Panc1 (cell line): Measurements from ENCODE around the gene TXLNA. TPM values are rescaled to one million over a fixed set of nuclear protein-coding genes. Genes with fewer than 3 reads are reported as not detected.
A peak's percentile ranks its signal among the peaks of the same experiment; 100 is the strongest.

ENCODE experiments used
- ATAC-seq: fragments of 200-7000 bp; cut with Tn5 transposase; 2 replicates; pipeline ENCODE4 v1.9.1; 2020; ENCODE audit warnings: mild to moderate bottlenecking, moderate library complexity
- BruUV-seq: library from RNA; stranded (reverse); fragments of 400-500 nt; replicated peaks from 2 replicates; lab custom pipeline; 2021; lab: Mats Ljungman, UMichigan
- CTCF ChIA-PET: fragments of 300-600 bp; sonication (Branson Sonifier 250); formaldehyde crosslinking; loops from one replicate; lab custom pipeline; 2022; ENCODE audit warnings: antibody characterized with exemption; lab: Charles Lee
- POLR2A ChIA-PET: fragments of 300-600 bp; sonication (Branson Sonifier 250); formaldehyde crosslinking; loops from one replicate; lab custom pipeline; 2022; ENCODE audit warnings: antibody characterized with exemption; lab: Charles Lee
- DNase-seq: peaks from one replicate; pipeline ENCODE4 v3.0.0-alpha.2; 2010; ENCODE audit warnings: low read depth, low spot score
- H3K27ac ChIP-seq: 2 replicates; pipeline ENCODE4 v1.5.1; 2011; ENCODE audit warnings: mild to moderate bottlenecking, low read length, inconsistent platforms
- H3K27me3 ChIP-seq: fragments of 200-500 bp; sonication (Bioruptor generic); 2 replicates; pipeline ENCODE4 v1.6.0; 2014; ENCODE audit warnings: low read length, inconsistent platforms; ENCODE audit not compliant: control insufficient read depth, insufficient read depth
- H3K36me3 ChIP-seq: fragments of 200-500 bp; sonication (Bioruptor generic); 2 replicates; pipeline ENCODE4 v1.5.1; 2014; ENCODE audit warnings: inconsistent platforms, mild to moderate bottlenecking, low read length, moderate library complexity; ENCODE audit not compliant: control insufficient read depth, insufficient read depth
- H3K4me1 ChIP-seq: 2 replicates; pipeline ENCODE4 v1.5.1; 2011; ENCODE audit warnings: inconsistent platforms, mild to moderate bottlenecking, low read length, moderate library complexity; ENCODE audit not compliant: control insufficient read depth, insufficient read depth
- H3K4me3 ChIP-seq, 2 experiments: 2 replicates each; pipeline ENCODE4 v1.5.1; 2011 to 2012; ENCODE audit warnings: low read depth in 2 of 2, low read length in 2 of 2, mild to moderate bottlenecking in 2 of 2, inconsistent platforms in 1 of 2, moderate library complexity in 1 of 2
- H3K9me3 ChIP-seq: fragments of 200-500 bp; sonication (Bioruptor generic); 2 replicates; pipeline ENCODE4 v1.5.1; 2014; ENCODE audit warnings: low read depth, mild to moderate bottlenecking, inconsistent platforms, low read length, moderate library complexity; ENCODE audit not compliant: control insufficient read depth, insufficient read depth
- POLR2AphosphoS5 ChIP-seq: IDR thresholded peaks from 2 replicates; pipeline ENCODE4 v1.6.1; 2012; ENCODE audit warnings: mild to moderate bottlenecking, low read depth, low read length, moderate library complexity
- SIN3A ChIP-seq: IDR thresholded peaks from 2 replicates; pipeline ENCODE4 v1.6.1; 2012; ENCODE audit warnings: low read depth, mild to moderate bottlenecking, low read length, moderate library complexity, borderline replicate concordance; ENCODE audit not compliant: insufficient read depth
- TCF7L2 ChIP-seq: IDR thresholded peaks from 2 replicates; pipeline ENCODE4 v1.6.1; 2011; ENCODE audit warnings: mild to moderate bottlenecking, low read depth, low read length, inconsistent platforms
- in situ Hi-C: cut with HindIII; loops from 2 replicates; pipeline ENCODE4 v1.10.0; 2016; ENCODE audit warnings: low sequenced_read_pairs, low pct_unique_long_range_greater_than_20kb
- intact Hi-C: fragments of 100-400 bp; cut with micrococcal nuclease; formaldehyde crosslinking; loops from one replicate; pipeline ENCODE4 v1.10.0; 2022; ENCODE audit not compliant: unreplicated experiment
- total RNA-seq: library from RNA; stranded (reverse); gene quantifications from one replicate; pipeline ENCODE4 v1.2.1, GENCODE V29; 2021; ENCODE audit not compliant: unreplicated experiment
- TF ChIP-seq, protein P1 (sequence below), 2 experiments: IDR thresholded peaks; 2 replicates each; pipeline ENCODE4 v1.6.1; 2011 to 2012; ENCODE audit warnings: low read depth in 2 of 2, control low read depth in 1 of 2, low read length in 1 of 2, mild to moderate bottlenecking in 1 of 2, moderate library complexity in 1 of 2; ENCODE audit not compliant: insufficient read depth in 1 of 2
- TF ChIP-seq, protein P2 (sequence below): fragments of 450-650 bp; IDR thresholded peaks from 2 replicates; pipeline ENCODE4 v1.5.1; 2017; ENCODE audit warnings: mild to moderate bottlenecking

Gene TXLNA
- total RNA-seq, 1 experiment from 2014 or later, result 115 TPM

DNA sequence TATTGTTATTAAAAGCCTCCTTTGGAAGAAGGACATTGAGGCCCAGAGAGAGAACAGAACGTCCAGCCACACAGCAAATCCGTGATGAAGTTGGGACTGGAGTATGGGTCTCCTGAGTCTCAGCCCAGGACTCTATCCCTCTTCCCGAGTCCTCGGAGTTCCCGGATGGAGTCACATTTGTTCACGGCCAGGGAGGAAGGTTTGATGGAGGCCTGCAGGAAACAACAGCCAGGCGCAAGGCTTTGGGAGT is 357 bp upstream of the TXLNA start:
- Histone ChIP-seq H3K4me1 (peaks cover 29% of the 10 kb centered on the region), H3K27me3 (no peaks in the 10 kb centered on the region), H3K9me3 (no peaks in the 10 kb centered on the region), H3K36me3 (no peaks in the 10 kb centered on the region), H3K27ac (peak overlapping the region; percentile 97), H3K4me3 (peak overlapping the region; percentile 77 to 93)
- intact Hi-C loops, result no loop called here
- DNase-seq, result no peak
- in situ Hi-C loops, result no loop called here
- ChIA-PET CTCF (no interaction called here), POLR2A (interaction anchor here (0.6 to 1.2 kb wide), 3 partner anchors 18 to 70 kb away, joined by 3 to 8 read pairs (median 5); no protein-coding TSS in a partner anchor)
- BruUV-seq, result no TSS peak
- TF ChIP-seq, protein P1, sequence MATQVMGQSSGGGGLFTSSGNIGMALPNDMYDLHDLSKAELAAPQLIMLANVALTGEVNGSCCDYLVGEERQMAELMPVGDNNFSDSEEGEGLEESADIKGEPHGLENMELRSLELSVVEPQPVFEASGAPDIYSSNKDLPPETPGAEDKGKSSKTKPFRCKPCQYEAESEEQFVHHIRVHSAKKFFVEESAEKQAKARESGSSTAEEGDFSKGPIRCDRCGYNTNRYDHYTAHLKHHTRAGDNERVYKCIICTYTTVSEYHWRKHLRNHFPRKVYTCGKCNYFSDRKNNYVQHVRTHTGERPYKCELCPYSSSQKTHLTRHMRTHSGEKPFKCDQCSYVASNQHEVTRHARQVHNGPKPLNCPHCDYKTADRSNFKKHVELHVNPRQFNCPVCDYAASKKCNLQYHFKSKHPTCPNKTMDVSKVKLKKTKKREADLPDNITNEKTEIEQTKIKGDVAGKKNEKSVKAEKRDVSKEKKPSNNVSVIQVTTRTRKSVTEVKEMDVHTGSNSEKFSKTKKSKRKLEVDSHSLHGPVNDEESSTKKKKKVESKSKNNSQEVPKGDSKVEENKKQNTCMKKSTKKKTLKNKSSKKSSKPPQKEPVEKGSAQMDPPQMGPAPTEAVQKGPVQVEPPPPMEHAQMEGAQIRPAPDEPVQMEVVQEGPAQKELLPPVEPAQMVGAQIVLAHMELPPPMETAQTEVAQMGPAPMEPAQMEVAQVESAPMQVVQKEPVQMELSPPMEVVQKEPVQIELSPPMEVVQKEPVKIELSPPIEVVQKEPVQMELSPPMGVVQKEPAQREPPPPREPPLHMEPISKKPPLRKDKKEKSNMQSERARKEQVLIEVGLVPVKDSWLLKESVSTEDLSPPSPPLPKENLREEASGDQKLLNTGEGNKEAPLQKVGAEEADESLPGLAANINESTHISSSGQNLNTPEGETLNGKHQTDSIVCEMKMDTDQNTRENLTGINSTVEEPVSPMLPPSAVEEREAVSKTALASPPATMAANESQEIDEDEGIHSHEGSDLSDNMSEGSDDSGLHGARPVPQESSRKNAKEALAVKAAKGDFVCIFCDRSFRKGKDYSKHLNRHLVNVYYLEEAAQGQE (IDR thresholded peaks at IDR 0.05; ENCODE audit: insufficient read depth in 1 of 2, low read depth in 2 of 2, low read length in 1 of 2), result no peak
- TF ChIP-seq TCF7L2 (no peak), POLR2AphosphoS5 (no peak), SIN3A (no peak)
- TF ChIP-seq, protein P2, sequence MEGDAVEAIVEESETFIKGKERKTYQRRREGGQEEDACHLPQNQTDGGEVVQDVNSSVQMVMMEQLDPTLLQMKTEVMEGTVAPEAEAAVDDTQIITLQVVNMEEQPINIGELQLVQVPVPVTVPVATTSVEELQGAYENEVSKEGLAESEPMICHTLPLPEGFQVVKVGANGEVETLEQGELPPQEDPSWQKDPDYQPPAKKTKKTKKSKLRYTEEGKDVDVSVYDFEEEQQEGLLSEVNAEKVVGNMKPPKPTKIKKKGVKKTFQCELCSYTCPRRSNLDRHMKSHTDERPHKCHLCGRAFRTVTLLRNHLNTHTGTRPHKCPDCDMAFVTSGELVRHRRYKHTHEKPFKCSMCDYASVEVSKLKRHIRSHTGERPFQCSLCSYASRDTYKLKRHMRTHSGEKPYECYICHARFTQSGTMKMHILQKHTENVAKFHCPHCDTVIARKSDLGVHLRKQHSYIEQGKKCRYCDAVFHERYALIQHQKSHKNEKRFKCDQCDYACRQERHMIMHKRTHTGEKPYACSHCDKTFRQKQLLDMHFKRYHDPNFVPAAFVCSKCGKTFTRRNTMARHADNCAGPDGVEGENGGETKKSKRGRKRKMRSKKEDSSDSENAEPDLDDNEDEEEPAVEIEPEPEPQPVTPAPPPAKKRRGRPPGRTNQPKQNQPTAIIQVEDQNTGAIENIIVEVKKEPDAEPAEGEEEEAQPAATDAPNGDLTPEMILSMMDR, result no peak
- peak; percentile 53 for ATAC-seq

DNA sequence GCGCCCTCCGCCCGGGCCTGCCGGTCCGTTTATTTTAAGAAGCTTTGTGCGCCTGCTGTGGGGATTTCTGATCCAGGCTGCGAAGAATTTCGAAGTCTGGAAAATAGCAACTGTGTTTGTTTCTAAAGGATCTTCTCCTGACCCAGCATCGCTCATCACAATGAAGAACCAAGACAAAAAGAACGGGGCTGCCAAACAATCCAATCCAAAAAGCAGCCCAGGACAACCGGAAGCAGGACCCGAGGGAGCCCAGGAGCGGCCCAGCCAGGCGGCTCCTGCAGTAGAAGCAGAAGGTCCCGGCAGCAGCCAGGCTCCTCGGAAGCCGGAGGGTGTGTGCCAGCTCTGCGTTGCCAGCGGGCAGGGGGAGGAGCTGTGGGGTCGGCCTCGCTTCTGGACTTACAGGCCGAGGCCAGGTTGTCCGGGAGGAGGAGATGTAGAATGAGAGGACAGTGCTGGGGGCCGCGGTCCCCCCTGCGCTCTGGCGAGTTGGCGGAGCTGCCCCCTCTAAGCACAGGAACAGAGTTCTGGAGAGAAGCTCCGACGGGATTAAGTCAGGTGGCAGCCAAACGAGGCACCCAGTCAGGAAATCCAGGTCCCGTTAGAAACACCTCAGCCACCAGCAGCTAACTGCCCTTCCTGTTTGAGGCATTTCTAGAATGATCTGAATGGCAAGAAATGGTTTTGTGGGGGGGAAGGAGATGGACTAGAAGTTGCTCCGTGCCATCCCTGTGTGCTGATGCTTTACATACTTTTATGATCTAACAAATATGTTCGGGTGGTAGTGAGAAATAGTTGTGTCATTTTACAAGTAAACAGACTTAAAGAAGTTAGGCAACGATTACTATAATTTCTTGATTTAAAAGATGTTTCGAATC is 948 bp downstream of the TXLNA start:
- H3K4me1 ChIP-seq, result peaks cover 33% of the 10 kb centered on the region
- DNase-seq (no peak), ATAC-seq (peak; percentile 36)
- TF ChIP-seq, protein P1 (IDR thresholded peaks at IDR 0.05; ENCODE audit: insufficient read depth in 1 of 2, low read depth in 2 of 2, low read length in 1 of 2), result no peak
- TF ChIP-seq TCF7L2 (no peak), SIN3A (no peak), POLR2AphosphoS5 (no peak)
- TF ChIP-seq, protein P2, result no peak
- CTCF ChIA-PET, result no interaction called here
- peak overlapping the region; percentile 77 to 93 for H3K4me3 ChIP-seq
- H3K36me3 ChIP-seq, result peaks cover 6% of the 10 kb centered on the region; the same call in 1 of the 2 replicates
- no peaks in the 10 kb centered on the region for H3K27me3 ChIP-seq
- in situ Hi-C loops (no loop called here), intact Hi-C loops (no loop called here)
- peak overlapping the region; percentile 90 for H3K27ac ChIP-seq
- POLR2A ChIA-PET, result interaction anchor here (0.5 to 1.2 kb wide), 3 partner anchors 19 to 636 kb away, joined by 4 to 6 read pairs (median 5); no protein-coding TSS in a partner anchor
- BruUV-seq, result no TSS peak
- no peaks in the 10 kb centered on the region for H3K9me3 ChIP-seq
